ENCODE data around the gene FOXO1. TPM values are rescaled to one million over a fixed set of nuclear protein-coding genes. Genes with fewer than 3 reads are reported as not detected.

The FOXO1 gene
- total RNA-seq, 4 donors from 2014 or later: 153 to 194 (median 176) TPM

- TF ChIP-seq EP300 (IDR thresholded peaks at IDR 0.05): no peak
- DNase-seq (ENCODE audit: low spot score in 2 of 2): no peak
- Histone ChIP-seq H3K9me3 (peaks cover 0 to 16% (median 0%) of the 10 kb centered on the region in 4 donors), H3K4me3 (no peak overlapping the region), H3K27me3 (no peaks in the 10 kb centered on the region), H3K27ac (no peak overlapping the region), H3K4me1 (peaks cover 0 to 68% (median 44%) of the 10 kb centered on the region in 4 donors), H3K36me3 (peaks cover 0 to 7% (median 0%) of the 10 kb centered on the region in 3 donors)
- WGBS, 2 donors: 98% methylated on average over 2 of the region's 2 CpGs
Measured at GRCh38 chr13:40582531-40582930, 83.9 kb downstream of the FOXO1 start.

GRCh38 chr13:40581277-40581579 is 85.2 kb downstream of the FOXO1 start:
- no peak for DNase-seq (ENCODE audit: low spot score in 2 of 2)
- Histone ChIP-seq H3K27ac (no peak overlapping the region), H3K9me3 (peaks cover 0 to 16% (median 0%) of the 10 kb centered on the region in 4 donors), H3K4me3 (no peak overlapping the region), H3K36me3 (peaks cover 0 to 7% (median 0%) of the 10 kb centered on the region in 3 donors), H3K27me3 (no peaks in the 10 kb centered on the region), H3K4me1 (peaks cover 0 to 68% (median 42%) of the 10 kb centered on the region in 4 donors)
- WGBS, 2 donors: 77 to 79% methylated on average over 1 of the region's 1 CpG
- TF ChIP-seq CTCF (IDR thresholded peaks at IDR 0.05) (no peak), EP300 (IDR thresholded peaks at IDR 0.05) (no peak)

DNA sequence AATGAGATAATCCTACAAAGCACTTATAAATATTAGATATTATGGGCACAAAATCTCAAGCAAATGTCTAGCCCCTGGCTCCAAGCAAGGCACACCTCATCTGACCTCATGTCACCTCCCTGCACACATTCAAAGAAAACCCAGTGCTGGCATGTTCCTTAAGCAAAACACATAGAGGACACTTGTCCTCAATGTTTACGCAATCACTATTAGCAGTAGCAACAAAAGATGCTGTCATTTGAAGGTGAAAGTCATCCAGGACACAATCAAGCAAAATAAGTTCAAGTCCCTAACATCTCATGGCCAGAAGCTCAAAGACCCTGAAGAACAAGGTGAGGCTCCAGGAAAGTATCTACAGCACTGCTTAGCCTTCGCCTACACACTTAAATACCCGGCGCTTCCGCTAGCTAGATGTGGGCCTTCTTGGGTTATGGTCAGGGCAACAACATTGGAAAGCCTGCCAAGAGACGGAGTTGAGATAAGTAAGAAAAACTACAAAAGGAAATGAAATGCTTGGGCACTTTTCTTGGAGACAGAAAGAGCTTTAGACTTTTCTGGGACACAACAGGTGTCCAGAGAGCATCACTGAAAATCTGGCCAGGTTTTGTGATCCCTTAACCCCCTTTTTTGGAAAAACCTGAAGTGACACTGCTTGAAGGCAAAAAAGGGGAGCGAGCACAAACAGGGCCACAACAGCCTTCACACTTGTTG is 85.7 kb downstream of the FOXO1 start:
- peaks cover 0 to 7% (median 0%) of the 10 kb centered on the region in 3 donors for H3K36me3 ChIP-seq
- TF ChIP-seq POLR2A (IDR thresholded peaks at IDR 0.05): no peak
- TF ChIP-seq EP300 (IDR thresholded peaks at IDR 0.05): no peak
- H3K27ac ChIP-seq: peak overlapping the region in 1 of 4 donors; percentile 28
- no peaks in the 10 kb centered on the region for H3K27me3 ChIP-seq
- DNase-seq (ENCODE audit: low spot score in 2 of 2): no peak
- peaks cover 0 to 16% (median 0%) of the 10 kb centered on the region in 4 donors for H3K9me3 ChIP-seq
- H3K4me1 ChIP-seq: peaks cover 0 to 68% (median 40%) of the 10 kb centered on the region in 4 donors
- WGBS, 2 donors: 71 to 74% methylated on average over 7 of the region's 7 CpGs
- H3K4me3 ChIP-seq: no peak overlapping the region

- H3K36me3 ChIP-seq: peaks cover 0 to 7% (median 0%) of the 10 kb centered on the region in 3 donors
- no peak overlapping the region for H3K4me3 ChIP-seq
- TF ChIP-seq EP300 (IDR thresholded peaks at IDR 0.05): no peak
- TF ChIP-seq POLR2A (IDR thresholded peaks at IDR 0.05): no peak
- no peak for TF ChIP-seq CTCF (IDR thresholded peaks at IDR 0.05)
- H3K27ac ChIP-seq: no peak overlapping the region
- peaks cover 0 to 74% (median 39%) of the 10 kb centered on the region in 4 donors for H3K4me1 ChIP-seq
- WGBS, 2 donors: 90 to 92% methylated on average over 2 of the region's 2 CpGs
- no peak for DNase-seq (ENCODE audit: low spot score in 2 of 2)
- peaks cover 0 to 16% (median 0%) of the 10 kb centered on the region in 4 donors for H3K9me3 ChIP-seq
- no peaks in the 10 kb centered on the region for H3K27me3 ChIP-seq
Measured at GRCh38 chr13:40579535-40579934, 86.9 kb downstream of the FOXO1 start.

GRCh38 chr13:40578055-40578454 is 88.4 kb downstream of the FOXO1 start:
- Histone ChIP-seq H3K27ac (no peak overlapping the region), H3K4me1 (peaks cover 0 to 88% (median 48%) of the 10 kb centered on the region in 4 donors), H3K4me3 (no peak overlapping the region), H3K27me3 (no peaks in the 10 kb centered on the region), H3K9me3 (peaks cover 0 to 8% (median 0%) of the 10 kb centered on the region in 4 donors), H3K36me3 (peaks cover 0 to 4% (median 0%) of the 10 kb centered on the region in 3 donors)
- no peak for TF ChIP-seq POLR2A (IDR thresholded peaks at IDR 0.05)
- TF ChIP-seq CTCF (IDR thresholded peaks at IDR 0.05): no peak
- TF ChIP-seq EP300 (IDR thresholded peaks at IDR 0.05): no peak
- WGBS, 2 donors: 75 to 83% methylated on average over 3 of the region's 3 CpGs
- no peak for DNase-seq (ENCODE audit: low spot score in 2 of 2)

DNA sequence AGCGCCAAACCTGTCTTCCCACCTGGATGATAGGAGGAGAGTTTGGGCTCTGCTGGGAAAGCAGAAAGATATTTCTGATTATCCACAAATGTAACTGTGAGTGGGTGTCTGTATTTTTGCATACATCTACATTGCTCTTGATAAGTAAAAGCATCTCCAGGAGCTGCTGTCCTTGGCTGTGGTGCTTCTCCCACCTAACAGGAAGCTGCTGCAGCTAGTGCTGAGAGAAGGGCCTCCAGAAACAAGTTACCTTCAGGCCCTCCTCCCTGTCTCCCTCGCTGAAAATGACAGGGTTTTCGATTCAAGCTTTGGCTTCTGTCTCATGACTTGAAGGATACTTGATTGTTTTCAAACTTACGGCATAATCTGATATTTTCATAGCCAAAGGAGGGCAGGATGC is 90.1 kb downstream of the FOXO1 start:
- Histone ChIP-seq H3K36me3 (no peaks in the 10 kb centered on the region), H3K4me1 (peaks cover 0 to 97% (median 55%) of the 10 kb centered on the region in 4 donors), H3K27me3 (no peaks in the 10 kb centered on the region), H3K9me3 (no peaks in the 10 kb centered on the region), H3K4me3 (no peak overlapping the region), H3K27ac (no peak overlapping the region)
- no peak for DNase-seq (ENCODE audit: low spot score in 2 of 2)
- TF ChIP-seq CTCF (IDR thresholded peaks at IDR 0.05) (no peak), POLR2A (IDR thresholded peaks at IDR 0.05) (no peak), EP300 (IDR thresholded peaks at IDR 0.05) (no peak)
- WGBS, 2 donors: 68 to 76% methylated on average over 4 of the region's 4 CpGs
